GM21381 (cell line): ENCODE results near the gene DPF3.

Source experiments
- ATAC-seq: cut with Tn5 transposase; IDR thresholded peaks from one replicate; pipeline ENCODE4 v1.9.1; 2021; ENCODE audit warnings: mild to moderate bottlenecking, moderate library complexity; ENCODE audit not compliant: unreplicated experiment

DPF3 gene

GRCh38 chr14:72893636-72894322 is at the start of gene DPF3:
DPF3 (minus strand) TSS chr14:72894101; CDS start chr14:72894088, 13 bp downstream.
- peak; percentile 91 for ATAC-seq

- no peak for ATAC-seq
Measured at GRCh38 chr14:72942934-72943333, 49.0 kb upstream of the DPF3 start.

DNA sequence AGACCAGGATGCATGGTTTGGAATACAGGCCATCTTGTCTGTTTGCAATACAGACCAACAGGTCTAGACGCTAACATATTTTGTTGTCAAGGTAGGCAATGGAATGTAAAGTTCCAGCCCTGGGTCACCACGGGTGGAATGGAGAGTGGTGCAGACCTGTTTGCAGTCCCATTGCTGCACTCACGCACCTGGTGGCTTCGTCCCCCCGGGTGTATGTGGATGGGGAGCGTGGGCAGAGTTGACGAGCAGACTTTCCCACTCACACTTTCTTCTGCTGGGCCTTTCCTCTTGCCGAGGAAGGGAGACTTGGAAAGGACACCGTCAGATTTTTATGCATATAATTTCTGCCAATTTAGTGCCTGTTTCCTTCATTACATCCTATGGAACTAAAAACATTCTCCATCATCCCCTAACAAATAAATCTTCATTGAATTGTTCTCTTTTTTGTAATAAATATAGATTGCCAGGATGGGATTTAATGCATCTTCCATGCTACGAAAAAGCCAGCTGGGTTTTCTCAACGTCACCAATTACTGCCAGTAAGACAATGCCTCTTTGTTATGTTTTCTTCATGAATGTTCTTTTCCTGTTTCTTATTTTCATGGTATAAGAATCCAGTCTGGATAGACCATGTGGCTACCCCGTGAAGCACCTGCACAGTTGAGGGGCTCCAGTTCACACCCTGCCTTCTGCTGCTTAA is 47.5 kb upstream of the DPF3 start:
- ATAC-seq: no peak

DNA sequence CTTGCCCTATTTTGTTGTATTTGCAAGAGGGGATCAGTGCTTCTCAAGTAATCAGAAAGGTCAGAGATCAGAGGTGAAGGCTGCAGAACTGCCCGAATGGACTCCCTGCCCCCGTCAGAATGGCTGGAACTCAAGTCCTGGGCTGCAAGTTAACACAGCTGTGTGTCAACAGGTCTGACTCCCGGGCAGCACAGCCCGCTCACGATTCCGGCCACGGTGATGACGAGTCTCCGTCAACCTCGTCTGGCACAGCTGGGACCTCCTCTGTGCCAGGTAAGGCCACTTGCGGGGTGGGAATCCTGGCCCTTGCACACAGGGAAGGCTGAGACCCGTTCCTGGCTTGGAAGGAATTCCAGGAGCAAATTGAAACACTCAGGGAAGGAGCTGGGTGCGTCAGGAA is 45.7 kb upstream of the DPF3 start:
- ATAC-seq: no peak

GRCh38 chr14:72932893-72933292 is 39.0 kb upstream of the DPF3 start:
- ATAC-seq: no peak

DNA sequence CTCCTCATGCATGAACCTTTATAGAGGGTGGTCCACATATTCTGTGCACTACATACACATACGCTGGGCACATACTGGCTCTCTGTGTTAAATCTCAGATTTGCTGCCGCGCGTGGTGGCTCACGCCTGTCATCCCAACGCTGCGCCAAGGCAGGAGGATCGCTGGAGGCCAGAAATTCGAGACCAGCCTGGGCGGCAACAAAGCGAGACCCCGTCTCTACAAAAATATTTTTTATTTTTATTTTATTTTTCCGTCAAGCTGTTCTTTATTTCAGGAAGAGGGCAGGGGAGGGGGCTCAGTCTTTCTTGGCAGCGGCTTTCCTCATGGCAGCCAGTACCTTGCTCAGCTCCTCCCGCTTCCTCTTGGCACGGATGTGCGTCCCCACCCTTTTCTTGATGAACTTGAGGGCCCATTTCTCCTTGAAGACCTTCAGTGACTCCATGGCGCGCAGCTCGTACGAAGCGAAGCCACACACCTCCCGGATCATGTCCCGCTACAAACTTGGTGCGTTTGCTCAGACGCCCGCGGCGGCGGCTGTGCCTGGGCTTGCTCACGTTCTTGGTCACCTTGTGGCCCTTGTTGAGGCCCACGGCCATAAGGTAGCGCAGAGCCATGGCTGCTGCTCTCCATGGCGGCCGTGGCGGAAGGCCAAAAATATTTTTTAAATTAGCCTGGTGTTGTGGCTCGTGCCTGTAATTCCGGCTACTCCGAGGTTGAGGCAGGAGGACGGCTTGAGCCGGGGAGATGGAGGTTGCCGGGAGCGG is 35.6 kb upstream of the DPF3 start:
- no peak for ATAC-seq

DNA sequence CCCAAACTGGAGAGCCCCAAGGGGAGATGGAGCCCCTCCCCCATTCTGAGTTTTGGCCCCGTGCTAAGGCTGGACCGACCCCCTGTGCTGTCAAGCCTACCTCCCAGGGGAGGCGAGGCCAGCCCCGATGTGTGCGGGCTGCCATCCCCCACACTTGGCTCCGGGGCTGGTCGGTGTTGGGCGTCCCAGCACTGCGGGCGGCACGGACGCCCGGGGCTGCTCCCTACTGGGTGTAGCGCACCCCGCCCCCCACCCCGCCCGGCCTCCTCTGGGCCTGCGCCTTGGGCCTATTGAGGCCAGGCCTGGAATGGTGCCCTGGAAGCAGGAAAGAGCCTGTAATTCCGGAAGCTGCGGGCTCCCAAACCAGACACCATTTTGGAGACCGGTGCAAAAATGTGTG is 35.0 kb upstream of the DPF3 start:
- no peak for ATAC-seq

GRCh38 chr14:72926292-72927028 is 32.6 kb upstream of the DPF3 start, which contains the start of gene DCAF4:
DCAF4 (plus strand) TSS chr14:72926464; CDS start chr14:72937979, 11,515 bp downstream.
- peak; percentile 96 for ATAC-seq

GRCh38 chr14:72925815-72926291 is 32.0 kb upstream of the DPF3 start:
- peak; percentile 26 for ATAC-seq

GRCh38 chr14:72925171-72925759 is 31.4 kb upstream of the DPF3 start:
- no peak for ATAC-seq

- no peak for ATAC-seq
Measured at GRCh38 chr14:72924337-72924736, 30.4 kb upstream of the DPF3 start.

DNA sequence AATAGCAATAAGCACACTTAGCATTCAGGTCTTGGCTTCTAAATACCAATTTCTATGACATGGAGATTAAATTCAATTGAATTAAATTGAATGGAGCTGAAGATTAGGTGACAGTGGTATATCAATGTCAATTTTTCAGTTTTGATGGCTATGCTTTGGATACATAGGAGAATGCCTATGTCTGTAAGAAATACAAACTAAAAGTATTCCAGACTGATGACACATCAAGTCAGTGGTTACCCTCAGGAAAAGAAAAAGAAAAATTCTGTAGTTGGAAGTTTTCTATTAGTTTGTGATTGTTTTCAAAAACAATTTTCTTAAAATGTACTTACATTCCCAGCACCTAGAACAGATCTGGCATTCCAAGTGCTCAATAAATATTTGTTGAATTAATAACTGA is 27.5 kb upstream of the DPF3 start:
- no peak for ATAC-seq

GRCh38 chr14:72920008-72920407 is 26.1 kb upstream of the DPF3 start:
- no peak for ATAC-seq

GRCh38 chr14:72917094-72917802 is 23.3 kb upstream of the DPF3 start:
- ATAC-seq: no peak

DNA sequence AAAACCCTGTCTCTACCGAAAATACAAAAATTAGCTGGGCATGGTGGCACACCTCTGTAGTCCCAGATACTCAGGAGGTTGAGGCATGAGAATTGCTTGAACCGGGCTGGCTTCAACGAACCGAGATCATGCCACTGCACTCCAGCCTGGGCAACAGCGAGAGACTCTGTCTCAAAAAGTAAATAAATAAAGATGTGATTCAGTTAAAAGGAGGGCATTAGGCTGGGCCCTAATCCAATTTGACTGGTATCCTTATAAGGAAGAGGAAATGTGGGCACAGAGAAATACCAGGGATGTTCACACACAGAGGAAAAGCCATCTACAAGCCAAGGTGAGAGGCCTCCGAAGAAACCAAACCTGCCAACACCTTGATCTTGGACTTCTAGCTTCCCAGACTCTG is 22.3 kb upstream of the DPF3 start:
- no peak for ATAC-seq

DNA sequence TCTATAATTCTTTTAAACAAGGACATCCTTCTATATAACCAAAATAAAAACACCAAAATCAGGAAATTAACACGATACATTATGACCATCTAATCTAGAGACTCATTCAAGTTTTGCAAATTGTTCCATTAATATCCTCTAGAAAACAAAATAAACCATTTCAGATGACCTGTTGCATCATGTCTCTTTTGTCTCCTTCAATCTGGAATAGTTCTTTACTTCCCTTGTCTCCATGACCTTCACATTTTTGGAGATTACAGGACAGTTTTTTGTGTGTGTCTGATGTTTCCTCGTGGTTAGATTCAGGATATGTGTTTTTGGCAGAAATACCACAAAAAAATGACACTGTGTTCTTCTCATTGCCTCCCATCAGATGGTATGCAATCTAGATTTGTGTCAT is 19.9 kb upstream of the DPF3 start:
- ATAC-seq: no peak

- ATAC-seq: no peak
Measured at GRCh38 chr14:72909163-72909562, 15.3 kb upstream of the DPF3 start.

DNA sequence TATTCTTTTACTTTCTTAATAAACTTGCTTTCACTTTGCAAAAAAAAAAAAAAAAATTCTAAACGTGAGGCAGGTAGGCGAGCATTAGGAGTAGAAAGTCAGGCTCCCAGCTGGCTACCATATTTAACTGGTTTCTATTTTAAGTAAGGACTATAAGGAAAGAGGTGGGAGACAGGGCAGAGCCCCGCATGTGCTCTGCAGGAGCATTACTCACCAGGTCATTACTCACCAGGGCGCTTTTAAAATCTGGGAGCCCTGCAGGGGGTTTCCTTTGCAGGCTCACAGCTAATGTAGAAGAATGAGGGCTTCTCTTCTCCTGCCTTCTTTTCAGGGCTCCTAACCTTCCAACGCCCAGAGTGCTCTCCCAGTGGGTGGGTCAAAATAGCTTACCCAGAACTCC is 14.0 kb upstream of the DPF3 start:
- ATAC-seq: no peak

DNA sequence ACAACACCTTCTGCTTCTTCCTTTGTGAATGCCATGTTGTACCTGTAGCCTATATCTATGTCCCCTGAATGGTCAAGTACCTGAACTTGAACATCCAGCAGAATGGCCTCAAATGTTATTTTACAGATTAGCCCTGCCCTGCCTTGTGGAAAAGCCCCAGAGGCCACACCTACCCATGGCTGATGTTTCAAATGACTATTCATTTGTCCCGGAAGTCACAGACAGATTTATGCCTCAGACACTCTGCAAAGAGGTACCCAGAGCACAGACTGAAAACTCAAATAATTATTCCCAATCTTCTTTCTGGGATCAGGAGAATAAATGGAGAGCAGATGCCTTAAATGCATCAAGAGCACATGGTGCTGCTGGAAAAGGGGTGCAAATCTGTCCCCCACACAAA is 13.0 kb upstream of the DPF3 start:
- ATAC-seq: no peak

DNA sequence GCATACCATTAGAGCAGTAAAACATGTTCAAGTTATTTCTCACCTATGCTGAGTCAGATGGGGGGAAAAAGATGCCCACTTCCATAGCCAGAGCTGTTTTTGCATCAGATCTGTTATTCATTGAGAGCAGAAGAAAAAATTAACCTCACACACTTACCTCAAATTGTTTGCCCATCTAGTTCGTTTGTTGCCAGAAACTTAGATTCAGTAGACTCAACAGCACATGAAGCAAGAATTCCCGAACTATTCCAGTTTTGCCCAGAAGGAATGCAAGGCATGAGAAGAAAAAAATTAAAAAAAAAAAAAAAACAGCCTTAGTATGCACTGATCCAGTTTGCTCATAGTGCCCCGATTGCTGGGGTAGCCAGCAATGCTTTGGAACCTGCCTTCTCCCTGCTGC is 12.4 kb upstream of the DPF3 start:
- ATAC-seq: no peak
